ENCODE measurements around the gene ETS1.

ETS1 gene

DNA sequence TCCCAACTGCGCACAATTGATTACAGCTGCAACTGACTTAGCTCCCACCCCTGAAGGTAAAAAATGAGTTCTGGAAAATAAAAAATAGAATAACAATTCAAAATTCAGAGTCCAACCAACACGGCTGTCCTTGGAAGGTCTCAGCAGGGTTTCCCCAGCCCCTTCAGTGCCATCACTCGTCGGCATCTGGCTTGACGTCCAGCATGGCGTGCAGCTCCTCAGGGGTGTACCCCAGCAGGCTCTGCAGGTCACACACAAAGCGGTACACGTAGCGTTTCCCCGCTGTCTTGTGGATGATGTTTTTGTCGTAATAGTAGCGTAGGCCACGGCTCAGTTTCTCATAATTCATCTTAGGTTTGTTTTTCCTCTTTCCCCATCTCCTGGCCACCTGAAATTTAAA lies 125.2 kb downstream of the ETS1 start:
- no peak overlapping the region for H3K4me3 ChIP-seq (ENCODE audit: low read depth, low read length)
- DNase-seq (ENCODE audit: low read depth) = no peak
- TF ChIP-seq, protein P1, sequence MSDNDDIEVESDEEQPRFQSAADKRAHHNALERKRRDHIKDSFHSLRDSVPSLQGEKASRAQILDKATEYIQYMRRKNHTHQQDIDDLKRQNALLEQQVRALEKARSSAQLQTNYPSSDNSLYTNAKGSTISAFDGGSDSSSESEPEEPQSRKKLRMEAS (IDR thresholded peaks at IDR 0.05; ENCODE audit: low read depth, low read length) = no peak
- TF ChIP-seq, protein P2, sequence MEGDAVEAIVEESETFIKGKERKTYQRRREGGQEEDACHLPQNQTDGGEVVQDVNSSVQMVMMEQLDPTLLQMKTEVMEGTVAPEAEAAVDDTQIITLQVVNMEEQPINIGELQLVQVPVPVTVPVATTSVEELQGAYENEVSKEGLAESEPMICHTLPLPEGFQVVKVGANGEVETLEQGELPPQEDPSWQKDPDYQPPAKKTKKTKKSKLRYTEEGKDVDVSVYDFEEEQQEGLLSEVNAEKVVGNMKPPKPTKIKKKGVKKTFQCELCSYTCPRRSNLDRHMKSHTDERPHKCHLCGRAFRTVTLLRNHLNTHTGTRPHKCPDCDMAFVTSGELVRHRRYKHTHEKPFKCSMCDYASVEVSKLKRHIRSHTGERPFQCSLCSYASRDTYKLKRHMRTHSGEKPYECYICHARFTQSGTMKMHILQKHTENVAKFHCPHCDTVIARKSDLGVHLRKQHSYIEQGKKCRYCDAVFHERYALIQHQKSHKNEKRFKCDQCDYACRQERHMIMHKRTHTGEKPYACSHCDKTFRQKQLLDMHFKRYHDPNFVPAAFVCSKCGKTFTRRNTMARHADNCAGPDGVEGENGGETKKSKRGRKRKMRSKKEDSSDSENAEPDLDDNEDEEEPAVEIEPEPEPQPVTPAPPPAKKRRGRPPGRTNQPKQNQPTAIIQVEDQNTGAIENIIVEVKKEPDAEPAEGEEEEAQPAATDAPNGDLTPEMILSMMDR (IDR thresholded peaks at IDR 0.05; ENCODE audit: low read depth, low read length) = no peak
- TF ChIP-seq MYC (IDR thresholded peaks at IDR 0.05; ENCODE audit: low read depth, low read length) = no peak
- TF ChIP-seq POLR2A (IDR thresholded peaks at IDR 0.05; ENCODE audit: extremely low read depth, insufficient read length) = no peak

DNA sequence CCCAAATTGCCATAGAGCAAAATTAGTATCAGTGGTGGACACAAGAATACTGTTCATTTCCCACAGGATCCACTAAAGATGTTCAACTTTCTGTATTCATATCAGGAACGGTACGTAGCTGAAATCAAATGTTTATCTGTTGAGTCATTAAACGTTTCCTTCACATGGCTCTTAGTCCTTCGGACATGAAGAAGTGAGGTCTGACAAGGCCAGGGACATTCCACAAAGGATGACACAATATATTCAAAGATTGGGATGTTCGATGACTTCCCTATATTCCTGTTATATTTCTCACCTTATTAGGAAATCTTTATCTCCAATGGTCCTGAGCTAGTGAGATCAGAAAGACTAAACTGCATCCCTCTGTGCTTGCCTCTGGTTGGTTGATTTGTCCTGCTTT lies 129.0 kb downstream of the ETS1 start:
- DNase-seq (ENCODE audit: low read depth) = no peak
- H3K4me3 ChIP-seq (ENCODE audit: low read depth, low read length) = no peak overlapping the region
- TF ChIP-seq, protein P2 (IDR thresholded peaks at IDR 0.05; ENCODE audit: low read depth, low read length) = no peak
- no peak for TF ChIP-seq POLR2A (IDR thresholded peaks at IDR 0.05; ENCODE audit: extremely low read depth, insufficient read length)
- TF ChIP-seq, protein P1 (IDR thresholded peaks at IDR 0.05; ENCODE audit: low read depth, low read length) = no peak
- no peak for TF ChIP-seq MYC (IDR thresholded peaks at IDR 0.05; ENCODE audit: low read depth, low read length)

DNA sequence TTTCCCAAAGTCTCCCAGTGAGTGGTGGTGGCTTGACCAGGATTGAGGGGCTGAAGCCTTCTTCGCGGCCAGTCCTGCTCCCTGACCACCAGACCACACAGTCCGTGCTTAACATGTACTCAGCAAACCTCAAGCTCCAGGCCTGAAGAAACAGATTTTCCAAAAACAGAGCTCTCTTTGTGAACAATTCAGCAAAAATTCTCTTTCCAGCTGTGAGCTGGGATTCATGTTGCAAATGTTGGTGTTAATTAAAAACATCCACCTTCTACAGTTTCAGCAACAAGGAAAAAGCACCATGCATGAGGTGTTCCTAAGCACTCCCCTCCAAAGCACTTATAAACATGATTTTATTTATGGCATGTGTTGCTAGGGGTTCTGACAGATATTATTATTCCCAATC lies 129.5 kb downstream of the ETS1 start:
- TF ChIP-seq, protein P2 (IDR thresholded peaks at IDR 0.05; ENCODE audit: low read depth, low read length) = no peak
- TF ChIP-seq, protein P1 (IDR thresholded peaks at IDR 0.05; ENCODE audit: low read depth, low read length) = no peak
- no peak for TF ChIP-seq POLR2A (IDR thresholded peaks at IDR 0.05; ENCODE audit: extremely low read depth, insufficient read length)
- TF ChIP-seq MYC (IDR thresholded peaks at IDR 0.05; ENCODE audit: low read depth, low read length) = no peak
- no peak for DNase-seq (ENCODE audit: low read depth)
- H3K4me3 ChIP-seq (ENCODE audit: low read depth, low read length) = no peak overlapping the region

DNA sequence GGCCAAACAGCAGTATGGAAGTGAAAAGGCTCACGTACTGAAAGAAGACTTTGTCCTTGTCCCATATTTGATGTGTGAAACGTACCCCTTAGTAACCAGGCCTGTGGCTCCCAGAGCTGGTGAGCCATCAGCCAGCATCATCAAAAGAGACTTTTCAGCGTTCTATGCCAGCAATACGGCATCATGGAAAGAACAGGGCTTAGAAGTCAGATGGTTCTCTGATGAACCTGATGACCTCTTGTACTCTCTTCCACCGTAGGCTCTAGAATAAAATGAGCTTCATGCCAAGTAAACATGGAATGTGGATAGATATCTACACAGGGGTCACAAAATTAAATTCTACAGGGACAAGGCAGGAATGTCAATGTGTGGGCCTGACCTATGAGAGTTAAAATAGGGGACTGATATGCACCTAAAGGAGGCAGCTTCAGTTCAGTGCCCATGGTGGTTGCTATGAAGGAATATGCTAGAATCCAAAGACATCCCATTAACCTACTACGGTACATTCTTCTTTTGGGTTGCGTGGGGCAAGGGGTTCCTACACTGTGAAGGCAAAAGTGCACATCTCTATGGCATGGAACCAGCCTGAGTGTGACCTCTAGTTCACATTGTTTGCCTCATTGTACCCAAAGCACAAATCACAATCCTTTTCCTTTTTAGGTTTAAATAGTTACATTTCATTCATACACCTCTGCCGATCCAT lies 130.6 kb downstream of the ETS1 start:
- no peak for DNase-seq (ENCODE audit: low read depth)
- no peak overlapping the region for H3K4me3 ChIP-seq (ENCODE audit: low read depth, low read length)
- TF ChIP-seq, protein P1 (IDR thresholded peaks at IDR 0.05; ENCODE audit: low read depth, low read length) = no peak
- no peak for TF ChIP-seq POLR2A (IDR thresholded peaks at IDR 0.05; ENCODE audit: extremely low read depth, insufficient read length)
- no peak for TF ChIP-seq MYC (IDR thresholded peaks at IDR 0.05; ENCODE audit: low read depth, low read length)
- TF ChIP-seq, protein P2 (IDR thresholded peaks at IDR 0.05; ENCODE audit: low read depth, low read length) = no peak

DNA sequence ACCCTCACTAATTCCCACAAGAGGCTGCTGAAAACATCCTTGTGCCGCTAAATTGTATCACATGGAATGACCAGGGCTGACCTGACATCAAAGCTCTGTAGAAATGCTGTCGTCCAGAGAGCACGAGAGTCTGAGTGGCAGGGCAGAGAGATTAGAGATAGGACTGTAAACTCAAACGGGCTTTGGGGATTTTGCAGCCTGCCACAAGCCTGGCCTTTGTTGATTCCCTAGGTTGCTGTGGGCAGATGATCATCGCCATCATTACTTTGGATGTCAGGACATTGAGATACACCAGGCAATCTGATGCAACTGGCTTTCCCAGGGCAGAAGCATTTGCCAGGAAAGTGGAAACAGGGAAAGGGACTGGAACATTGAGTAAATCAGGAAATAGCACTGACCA lies 131.6 kb downstream of the ETS1 start:
- H3K4me3 ChIP-seq (ENCODE audit: low read depth, low read length) = no peak overlapping the region
- no peak for DNase-seq (ENCODE audit: low read depth)
- TF ChIP-seq, protein P1 (IDR thresholded peaks at IDR 0.05; ENCODE audit: low read depth, low read length) = no peak
- TF ChIP-seq, protein P2 (IDR thresholded peaks at IDR 0.05; ENCODE audit: low read depth, low read length) = no peak
- TF ChIP-seq POLR2A (IDR thresholded peaks at IDR 0.05; ENCODE audit: extremely low read depth, insufficient read length) = no peak
- no peak for TF ChIP-seq MYC (IDR thresholded peaks at IDR 0.05; ENCODE audit: low read depth, low read length)
